HG02852 (cell line): ENCODE results near the gene LRRC58.
"Not testable (repeated sequence)": the region's sequence is repeated elsewhere in the genome, so short reads cannot be mapped to it uniquely, and the experiment has no call there.

Experiments
- ATAC-seq: cut with Tn5 transposase; IDR thresholded peaks from one replicate; pipeline ENCODE4 v1.9.1; 2021; ENCODE audit warnings: mild to moderate bottlenecking, moderate library complexity; ENCODE audit not compliant: unreplicated experiment

LRRC58 gene

DNA sequence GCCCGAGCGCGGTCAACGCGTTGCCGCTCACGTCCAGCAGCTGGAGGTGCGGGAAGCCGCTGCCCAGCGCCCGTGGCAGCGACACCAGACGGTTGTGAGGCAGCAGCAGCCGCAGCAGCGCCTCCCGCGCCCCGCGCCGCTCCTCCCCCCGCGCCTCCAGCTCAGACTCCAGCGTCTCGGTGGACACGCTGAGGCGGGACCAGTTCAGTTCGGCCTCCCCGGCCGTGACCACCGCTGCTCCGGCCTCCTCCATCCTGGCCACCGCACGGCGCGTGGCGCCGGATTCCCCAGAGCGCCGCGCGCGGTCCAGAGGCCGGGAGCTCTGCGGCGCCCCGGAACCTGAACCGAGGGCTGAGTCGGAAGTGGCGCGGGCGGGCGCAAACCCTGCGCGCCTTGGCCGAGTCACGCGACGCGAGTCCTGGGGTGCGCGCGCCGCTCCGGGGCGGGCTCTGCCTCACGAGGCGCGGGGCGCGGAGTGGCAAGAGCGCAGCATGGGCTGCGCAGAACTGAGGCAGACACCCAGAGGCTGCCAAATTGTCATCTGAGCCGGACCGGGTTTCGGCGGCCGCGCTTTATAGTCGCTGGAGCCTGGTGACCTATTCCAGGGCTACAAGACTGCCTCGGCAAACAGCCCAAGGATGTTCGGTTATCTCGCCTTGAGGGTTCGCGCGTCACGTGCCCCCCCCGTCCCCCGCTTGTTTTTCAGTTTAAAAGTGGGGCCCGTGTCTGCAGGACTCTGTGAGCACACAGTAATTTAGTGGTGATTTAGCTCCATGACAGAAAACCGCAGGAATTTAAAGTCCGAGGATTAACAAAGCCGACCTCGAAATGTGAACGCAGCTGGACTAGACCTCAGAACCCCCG lies at the start of gene LRRC58:
Gene LRRC58 (minus strand): TSS at position 364 of the 864 bp plus-strand sequence. CDS start 111 bp downstream, at position 253.
- peak; percentile 87 for ATAC-seq

DNA sequence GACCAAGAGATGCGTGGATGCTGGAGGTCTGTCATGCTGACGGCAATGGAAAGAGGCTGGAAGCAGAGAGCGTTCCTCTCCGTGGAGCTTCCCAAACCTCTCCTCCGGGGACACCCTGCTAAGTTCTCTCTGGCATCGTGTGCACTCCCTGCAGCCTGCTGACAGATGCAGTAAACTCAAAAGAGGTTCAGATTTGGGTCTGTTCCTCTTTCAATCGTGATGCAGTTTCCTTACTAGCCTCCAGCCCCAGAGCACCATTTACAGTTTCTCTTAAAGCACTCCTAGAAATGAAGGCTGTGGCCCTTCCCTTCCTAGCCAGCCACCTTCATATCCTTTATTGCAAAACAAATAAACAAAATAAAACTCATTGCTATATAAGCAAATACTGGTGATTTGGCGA lies 47.3 kb upstream of the LRRC58 start:
- no peak for ATAC-seq

DNA sequence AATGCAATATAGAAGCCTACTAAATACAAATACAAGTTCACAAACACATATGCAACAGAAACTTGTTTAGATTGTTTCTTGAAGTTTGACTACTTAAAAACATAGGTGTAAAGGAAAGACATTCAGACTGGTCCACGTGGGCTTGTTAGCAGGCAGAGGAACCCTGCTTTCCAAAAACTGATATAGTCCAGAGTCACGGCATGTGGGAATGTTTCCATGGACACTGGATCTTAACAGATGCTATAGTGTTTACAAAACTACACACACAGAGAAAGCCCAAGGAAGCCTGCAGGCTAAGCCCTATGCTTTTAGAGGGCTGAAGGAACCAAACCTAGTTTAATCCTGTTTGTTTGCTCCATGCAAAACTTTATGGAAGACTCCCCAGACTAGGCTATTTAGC lies 45.2 kb upstream of the LRRC58 start:
- ATAC-seq, result no peak

DNA sequence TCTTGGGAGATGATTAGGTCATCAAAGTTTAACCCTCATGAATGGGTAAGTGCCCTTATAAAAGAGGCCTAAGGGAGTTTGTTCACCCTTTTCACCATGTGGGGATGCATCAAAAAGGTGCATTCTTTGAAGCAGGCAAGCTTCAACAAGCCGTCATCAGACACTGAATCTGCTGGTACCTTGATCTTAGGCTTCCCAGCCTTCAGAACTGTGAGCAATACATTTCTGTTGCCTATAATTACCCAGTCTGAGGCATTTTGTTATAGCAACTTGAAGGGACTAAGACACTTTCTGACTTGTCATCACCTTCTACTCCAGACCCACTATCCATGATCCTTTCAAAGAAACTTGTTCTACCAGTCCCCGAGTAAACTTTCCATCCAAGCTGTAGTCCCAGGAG lies 44.6 kb upstream of the LRRC58 start:
- ATAC-seq, result no peak

GRCh38 chr3:120393243-120393642 lies 44.1 kb upstream of the LRRC58 start:
- no peak for ATAC-seq

GRCh38 chr3:120382941-120383447 lies 33.8 kb upstream of the LRRC58 start:
- ATAC-seq, result no peak

DNA sequence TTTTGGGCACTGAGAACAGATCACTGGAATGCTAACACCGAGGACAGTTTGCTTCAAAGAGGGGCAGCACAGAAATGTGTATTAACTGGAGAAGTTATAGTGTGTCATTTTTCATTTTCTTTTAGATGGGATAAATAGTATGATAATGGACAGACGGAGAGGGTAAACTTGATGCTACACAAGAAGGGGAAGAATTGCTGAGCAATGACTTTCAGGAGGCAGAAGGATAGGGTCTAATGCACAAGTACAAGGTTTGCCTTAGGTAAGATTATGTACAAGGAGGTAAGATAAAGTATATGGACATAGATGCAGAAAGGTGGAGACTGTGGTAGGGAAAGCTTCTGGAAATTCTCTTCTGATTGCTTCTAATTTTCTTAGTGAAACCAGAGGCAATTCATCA lies 32.3 kb upstream of the LRRC58 start:
- ATAC-seq, result no peak

DNA sequence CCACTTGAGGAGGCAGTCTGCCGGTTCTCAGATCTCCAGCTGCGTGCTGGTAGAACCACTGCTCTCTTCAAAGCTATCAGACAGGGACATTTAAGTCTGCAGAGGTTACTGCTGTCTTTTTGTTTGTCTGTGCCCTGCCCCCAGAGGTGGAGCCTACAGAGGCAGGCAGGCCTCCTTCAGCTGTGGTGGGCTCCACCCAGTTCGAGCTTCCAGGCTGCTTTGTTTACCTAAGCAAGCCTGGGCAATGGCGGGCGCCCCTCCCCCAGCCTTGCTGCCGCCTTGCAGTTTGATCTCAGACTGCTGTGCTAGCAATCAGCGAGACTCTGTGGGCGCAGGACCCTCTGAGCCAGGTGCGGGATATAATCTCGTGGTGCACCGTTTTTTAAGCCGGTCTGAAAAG lies 28.8 kb upstream of the LRRC58 start:
- not testable (repeated sequence) for ATAC-seq

GRCh38 chr3:120370463-120370862 lies 21.3 kb upstream of the LRRC58 start:
- ATAC-seq, result no peak

DNA sequence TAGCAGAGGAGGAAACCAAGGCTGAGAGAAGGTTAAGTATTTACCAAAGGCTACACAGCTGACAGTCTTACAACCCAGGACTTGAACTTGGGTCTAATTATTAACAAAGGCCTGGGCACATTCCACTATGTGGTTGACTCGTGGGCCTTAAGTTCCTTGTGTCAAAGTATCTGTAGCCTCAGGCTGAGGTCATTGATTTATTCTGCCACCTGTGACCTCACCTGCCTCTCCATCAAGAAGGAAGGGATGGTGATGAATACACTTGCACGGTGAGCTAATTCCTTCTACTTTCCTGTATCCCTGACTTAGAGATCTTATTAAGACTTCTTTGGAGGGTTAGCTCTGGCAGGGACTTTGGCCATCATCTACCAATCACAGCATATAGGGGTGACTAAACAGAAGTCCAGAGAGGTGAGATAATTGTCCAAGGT lies 19.9 kb upstream of the LRRC58 start:
- ATAC-seq, result peak; percentile 48

- no peak for ATAC-seq
These were observed 19.0 kb upstream of the LRRC58 start for GRCh38 chr3:120368172-120368571.

- ATAC-seq, result no peak
These were observed 15.7 kb upstream of the LRRC58 start for GRCh38 chr3:120364821-120365220.

DNA sequence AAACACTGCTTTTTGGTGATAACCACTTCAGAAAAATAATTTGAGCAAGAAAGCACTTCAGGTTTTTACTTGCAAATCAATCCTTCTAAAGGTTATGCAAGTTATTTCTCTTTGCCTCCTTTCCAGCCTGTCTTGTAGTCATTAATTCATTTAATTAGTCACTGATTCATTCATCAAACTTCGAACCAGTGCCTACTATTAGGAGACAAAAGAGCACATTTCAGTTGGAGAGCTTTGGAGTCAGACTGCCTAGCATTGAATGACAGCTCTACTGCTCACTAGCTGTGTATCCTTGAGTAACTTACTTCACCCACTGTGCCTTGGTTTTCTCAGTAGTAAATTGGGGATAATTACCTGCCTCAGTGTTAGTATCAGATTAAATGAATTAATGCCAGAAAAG lies 14.9 kb upstream of the LRRC58 start:
- no peak for ATAC-seq

GRCh38 chr3:120357807-120358206 lies 8.7 kb upstream of the LRRC58 start:
- ATAC-seq, result no peak

GRCh38 chr3:120355486-120355885 lies 6.3 kb upstream of the LRRC58 start:
- ATAC-seq, result peak; percentile 57

DNA sequence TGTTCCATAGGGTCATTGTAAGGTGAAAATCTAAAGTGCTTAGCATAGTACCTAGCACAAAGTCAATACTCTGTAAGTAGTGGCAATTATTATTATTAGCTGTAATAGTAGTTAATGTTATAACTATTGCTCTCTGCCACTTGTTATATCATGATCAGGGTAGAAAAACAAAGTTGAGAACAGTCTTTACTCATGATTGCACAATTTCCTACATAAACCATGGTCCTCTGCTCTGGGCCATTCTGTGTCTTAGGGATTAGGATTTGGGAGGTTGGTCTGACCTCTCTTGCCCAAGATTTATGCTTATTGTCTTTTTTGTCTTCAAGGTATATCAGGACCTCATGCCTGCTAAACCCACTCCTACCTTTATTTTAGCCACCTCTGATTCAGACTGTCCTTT lies 4.3 kb upstream of the LRRC58 start:
- ATAC-seq, result no peak

- ATAC-seq, result no peak
These were observed 2.9 kb upstream of the LRRC58 start for GRCh38 chr3:120352017-120352416.

GRCh38 chr3:120350401-120350941 lies 1.3 kb upstream of the LRRC58 start:
- no peak for ATAC-seq

DNA sequence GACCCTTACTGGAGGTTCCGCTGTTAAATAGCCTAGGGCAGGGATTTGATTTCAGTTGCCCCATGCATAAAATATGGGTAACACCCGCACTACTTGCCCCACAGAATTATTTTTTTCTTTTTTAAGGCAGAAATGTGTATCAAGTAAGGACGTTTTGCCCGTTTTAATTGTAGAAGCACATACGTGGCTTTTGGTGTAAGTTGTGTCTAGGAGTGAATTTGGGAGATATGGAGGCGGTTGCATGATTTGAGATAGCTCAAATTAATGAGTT lies 636 bp upstream of the LRRC58 start:
- no peak for ATAC-seq

DNA sequence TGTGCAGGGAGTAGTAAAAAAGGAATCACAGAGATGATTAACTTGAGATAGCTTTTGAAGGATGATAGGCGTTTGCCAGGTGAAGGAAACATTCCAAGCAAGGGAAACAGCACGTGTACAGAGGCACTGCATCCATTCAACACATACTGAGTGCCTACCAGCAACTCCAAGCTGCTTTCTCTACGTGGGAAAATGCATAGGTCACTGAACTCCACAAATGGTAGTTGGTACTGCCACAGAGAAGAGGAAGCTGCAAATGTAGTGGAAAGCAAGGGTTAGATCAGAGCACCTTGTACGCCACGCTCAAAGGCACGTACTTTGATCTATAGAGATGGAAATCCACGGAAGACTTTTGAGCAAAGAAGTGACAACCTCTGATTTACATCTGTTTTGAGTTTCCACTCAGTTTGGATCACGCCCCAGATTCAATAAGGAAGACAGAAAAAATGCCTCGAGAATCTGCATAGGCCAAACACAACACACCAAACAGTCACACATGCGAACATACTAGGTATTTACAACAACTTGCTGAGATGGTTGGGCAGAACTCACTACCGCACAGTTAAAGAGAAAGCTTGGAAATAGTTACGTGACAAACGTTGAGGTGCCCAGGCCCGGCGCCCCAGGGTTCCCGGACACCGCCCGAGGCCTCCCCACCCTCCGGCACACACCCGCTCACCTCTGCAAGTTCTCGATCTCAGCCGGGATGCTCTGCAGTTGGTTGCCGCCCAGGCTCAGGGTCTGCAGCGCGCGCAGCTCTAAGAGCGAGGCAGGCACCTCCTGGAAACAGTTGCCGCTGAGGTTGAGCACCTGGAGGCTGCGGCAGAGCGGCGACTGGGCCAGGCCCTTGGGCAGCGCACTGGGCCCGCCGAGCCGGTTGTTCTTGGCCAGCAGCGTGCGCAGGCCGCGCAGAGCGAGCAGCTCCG lies 826 bp downstream of the LRRC58 start:
- ATAC-seq, result peak; percentile 49

DNA sequence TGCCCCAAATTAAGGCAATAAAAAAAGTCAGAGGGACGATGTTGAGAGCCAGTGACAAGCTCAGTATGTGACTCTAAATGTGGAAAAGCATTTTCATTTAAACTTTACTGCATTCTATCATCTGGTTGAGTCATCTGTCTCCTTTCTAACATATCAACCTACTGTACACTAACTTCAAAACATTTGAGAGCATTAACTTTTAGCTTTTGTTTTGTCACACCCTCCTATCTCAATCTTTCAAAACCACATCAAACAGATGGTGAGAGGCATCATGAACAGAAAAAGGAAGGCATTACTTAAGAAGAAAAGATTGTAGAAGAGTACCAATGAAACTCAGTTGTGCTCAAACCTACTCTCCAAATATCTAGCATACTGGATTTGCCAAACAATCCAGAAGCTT lies 4.8 kb downstream of the LRRC58 start:
- no peak for ATAC-seq
